ENCODE data around the gene TYK2. TPM values are rescaled to one million over a fixed set of nuclear protein-coding genes. Genes with fewer than 3 reads are reported as not detected.
"Not testable (repeated sequence)": the region's sequence is repeated elsewhere in the genome, so short reads cannot be mapped to it uniquely, and the experiment has no call there.

The TYK2 gene
- total RNA-seq, 1 donor, result 93.2 TPM

DNA sequence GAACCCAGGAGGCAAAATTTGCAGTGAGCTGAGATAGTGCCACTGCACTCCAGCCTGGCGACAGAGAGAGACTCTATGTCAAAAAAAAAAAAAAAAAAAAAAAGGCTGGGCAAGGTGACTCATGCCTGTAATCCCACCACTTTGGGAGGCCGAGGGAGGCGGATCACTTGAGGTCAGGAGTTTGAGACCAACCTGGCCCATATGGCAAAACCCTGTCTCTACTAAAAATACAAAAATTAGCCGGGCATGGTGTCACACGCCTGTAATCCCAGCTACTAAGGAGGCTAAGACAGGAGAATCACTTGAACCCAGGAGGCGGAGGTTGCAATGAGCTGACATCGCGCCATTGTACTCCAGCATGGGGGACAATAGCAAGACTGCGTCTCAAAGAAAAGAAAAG is 43.6 kb downstream of the TYK2 start:
- H3K4me1 ChIP-seq (ENCODE audit: insufficient read depth, low read length), result peaks cover 75% of the 10 kb centered on the region
- not testable (repeated sequence) for H3K9me3 ChIP-seq (ENCODE audit: low read depth, low read length); H3K27me3 ChIP-seq (ENCODE audit: insufficient read depth, low read length); H3K4me3 ChIP-seq (ENCODE audit: low read length)

DNA sequence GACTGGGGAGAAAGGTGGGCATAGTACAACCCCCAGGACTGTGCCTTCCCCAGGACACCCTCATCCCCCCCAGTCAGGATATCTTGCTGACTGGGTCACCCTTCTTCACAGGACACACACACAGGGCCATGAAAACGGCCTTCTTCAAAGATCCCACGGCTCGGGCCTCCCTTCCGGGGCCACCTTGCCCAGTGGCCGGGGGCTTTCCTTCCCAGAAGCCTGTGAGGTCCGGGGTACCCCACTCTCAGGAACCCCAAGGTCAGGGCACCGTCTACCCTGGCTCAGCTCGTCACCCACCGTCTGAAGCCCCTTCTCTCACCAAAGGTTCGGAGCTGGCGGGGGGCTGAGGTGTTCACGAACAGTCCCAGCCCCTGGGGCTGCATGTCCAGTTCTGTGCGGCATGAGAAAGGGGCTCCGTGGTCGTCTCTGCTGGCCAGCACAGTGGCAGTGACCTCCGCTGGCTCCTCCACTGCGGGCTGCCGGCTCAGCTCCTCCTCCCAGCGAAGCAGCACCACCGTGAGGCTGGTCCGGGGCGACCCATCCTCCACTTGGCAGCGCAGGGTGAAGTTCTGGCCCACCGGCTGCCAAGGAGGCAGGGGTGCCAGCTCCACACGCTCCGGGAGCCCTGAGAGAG is 44.9 kb downstream of the TYK2 start:
- Histone ChIP-seq H3K9me3 (ENCODE audit: low read depth, low read length) (no peaks in the 10 kb centered on the region), H3K4me1 (ENCODE audit: insufficient read depth, low read length) (peaks cover 72% of the 10 kb centered on the region), H3K27me3 (ENCODE audit: insufficient read depth, low read length) (no peaks in the 10 kb centered on the region)

DNA sequence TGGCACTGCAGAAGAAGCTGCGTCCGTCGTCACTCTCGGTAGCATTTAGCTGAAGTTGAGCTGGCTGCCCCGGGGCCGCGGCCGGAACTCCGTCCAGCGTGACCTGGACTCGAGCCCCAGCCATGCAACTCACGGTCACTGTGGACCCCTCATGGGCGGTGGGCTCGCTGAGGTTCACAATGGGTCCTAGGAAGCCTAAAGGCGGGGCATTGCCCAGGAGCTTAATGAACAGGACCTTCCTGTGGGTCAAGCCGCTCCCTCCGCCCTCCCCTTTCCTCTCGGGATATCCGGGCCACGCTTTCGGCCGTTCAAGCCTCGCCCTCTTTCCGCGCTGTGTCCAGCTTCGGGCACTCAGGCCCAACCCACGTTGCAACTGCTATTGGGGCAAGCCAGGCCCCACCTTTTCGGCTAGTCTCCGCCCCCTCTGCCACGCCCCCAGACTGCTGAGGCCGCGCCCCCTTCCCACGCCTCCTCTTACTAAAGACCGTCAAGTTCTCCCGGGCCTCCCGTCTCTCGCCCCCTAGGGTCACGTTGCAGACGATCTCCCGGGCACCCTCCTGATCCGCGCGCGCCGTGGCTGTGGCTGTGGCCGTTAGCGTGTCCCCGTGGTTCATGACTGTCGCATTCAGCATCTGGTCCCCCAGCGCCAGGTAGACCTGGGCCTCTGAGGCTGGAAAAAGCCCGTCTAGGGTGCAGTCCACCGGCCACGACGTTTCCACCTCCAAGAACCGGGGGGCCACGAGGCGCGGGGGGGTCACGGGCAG is 45.6 kb downstream of the TYK2 start:
- no peak overlapping the region for H3K4me3 ChIP-seq (ENCODE audit: low read length)
- no peaks in the 10 kb centered on the region for H3K9me3 ChIP-seq (ENCODE audit: low read depth, low read length)
- H3K4me1 ChIP-seq (ENCODE audit: insufficient read depth, low read length), result peaks cover 65% of the 10 kb centered on the region
- H3K27me3 ChIP-seq (ENCODE audit: insufficient read depth, low read length), result no peaks in the 10 kb centered on the region

More for the DNA sequence above, 44.9 kb downstream of the TYK2 start:
- no peak overlapping the region for H3K4me3 ChIP-seq (ENCODE audit: low read length)

DNA sequence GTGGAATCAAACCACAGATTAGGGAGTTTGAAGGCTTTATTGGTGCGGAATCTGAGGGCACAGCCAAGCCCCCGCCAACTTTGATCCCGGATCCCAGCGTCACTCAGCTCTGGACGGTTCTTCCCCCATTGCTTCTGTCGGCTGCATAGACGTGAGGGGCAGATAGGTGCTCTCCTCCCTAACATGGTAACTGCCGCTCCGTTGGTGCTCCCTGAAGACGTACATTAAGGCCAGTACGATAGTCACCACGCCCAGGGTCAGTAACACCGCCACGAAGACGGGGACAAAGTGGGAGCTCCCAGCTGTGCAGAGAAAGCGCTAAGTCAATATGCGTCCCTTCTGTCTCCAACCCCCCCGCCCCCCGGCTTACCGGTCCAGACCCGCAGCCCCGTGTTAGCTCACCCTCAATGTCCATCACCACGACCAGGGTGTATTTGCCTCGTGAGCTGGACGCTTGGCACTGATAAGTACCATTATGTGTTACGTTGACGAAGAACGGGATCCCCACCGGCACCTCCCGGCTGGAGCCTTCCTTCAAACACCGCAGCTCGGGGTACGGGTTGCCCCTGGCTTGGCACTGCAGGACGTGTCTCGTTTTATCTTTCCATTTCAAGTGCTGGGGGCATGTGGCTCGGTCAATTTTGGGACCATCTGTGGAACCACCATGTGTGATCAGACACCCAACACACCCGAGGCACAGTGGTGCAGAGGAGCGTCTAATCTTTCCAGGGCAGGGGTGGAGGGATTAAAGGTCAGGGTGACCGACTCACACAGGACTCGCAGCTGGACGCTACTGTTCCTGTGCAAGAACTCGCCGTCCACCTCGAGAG is 46.4 kb downstream of the TYK2 start:
- Histone ChIP-seq H3K4me3 (ENCODE audit: low read length) (peak overlapping the region; percentile 86), H3K27me3 (ENCODE audit: insufficient read depth, low read length) (no peaks in the 10 kb centered on the region), H3K4me1 (ENCODE audit: insufficient read depth, low read length) (peaks cover 57% of the 10 kb centered on the region), H3K9me3 (ENCODE audit: low read depth, low read length) (no peaks in the 10 kb centered on the region)

DNA sequence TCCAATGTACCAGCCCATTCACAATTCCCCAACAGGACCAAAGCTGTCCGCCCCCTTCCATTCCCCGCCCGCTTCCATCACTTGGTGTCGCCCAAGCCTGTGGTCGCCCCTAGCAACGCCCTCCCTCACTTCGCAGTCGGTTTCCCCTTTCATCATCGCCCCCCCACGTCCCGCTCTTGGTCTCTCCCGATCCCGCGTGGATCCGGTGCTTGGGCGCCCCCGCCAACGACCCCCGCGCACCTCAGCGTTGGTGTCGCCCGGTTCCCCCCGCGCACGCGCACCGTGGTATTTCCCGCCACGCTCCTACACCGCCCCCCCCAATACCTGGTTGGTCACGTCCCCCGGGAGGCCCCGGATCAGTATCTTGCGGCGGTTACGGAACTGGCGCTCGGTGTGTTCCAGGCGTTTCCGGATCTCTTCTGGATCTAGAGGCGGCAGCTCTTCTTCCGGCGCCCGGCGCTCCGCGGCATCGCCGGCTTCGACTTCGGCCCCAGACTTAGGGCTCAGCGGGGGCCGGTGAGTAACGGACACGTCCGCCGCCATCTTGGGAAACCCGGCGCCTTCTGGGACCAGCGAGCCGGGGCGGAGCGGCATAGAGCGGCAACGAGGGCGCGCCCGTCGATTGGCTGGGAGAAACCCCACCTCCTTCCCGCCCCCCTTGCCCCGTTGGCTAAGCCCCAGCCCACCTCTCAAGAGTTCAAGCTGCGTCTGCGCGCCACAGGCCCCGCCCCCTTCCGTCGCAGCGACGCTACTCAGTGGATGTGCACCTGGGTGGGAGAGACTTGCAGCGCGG is 47.2 kb downstream of the TYK2 start, which contains the start of gene RAVER1:
Gene RAVER1, minus strand, starts transcription at position 565 of the 793 bp plus-strand sequence. Its CDS starts 22 bp downstream, at position 543.
- H3K4me3 ChIP-seq (ENCODE audit: low read length), result peak within 1 kb of the TSS; percentile 86
- no peaks in the 10 kb centered on the region for H3K27me3 ChIP-seq (ENCODE audit: insufficient read depth, low read length)
- H3K9me3 ChIP-seq (ENCODE audit: low read depth, low read length), result no peaks in the 10 kb centered on the region
- H3K4me1 ChIP-seq (ENCODE audit: insufficient read depth, low read length), result peaks cover 49% of the 10 kb centered on the region

DNA sequence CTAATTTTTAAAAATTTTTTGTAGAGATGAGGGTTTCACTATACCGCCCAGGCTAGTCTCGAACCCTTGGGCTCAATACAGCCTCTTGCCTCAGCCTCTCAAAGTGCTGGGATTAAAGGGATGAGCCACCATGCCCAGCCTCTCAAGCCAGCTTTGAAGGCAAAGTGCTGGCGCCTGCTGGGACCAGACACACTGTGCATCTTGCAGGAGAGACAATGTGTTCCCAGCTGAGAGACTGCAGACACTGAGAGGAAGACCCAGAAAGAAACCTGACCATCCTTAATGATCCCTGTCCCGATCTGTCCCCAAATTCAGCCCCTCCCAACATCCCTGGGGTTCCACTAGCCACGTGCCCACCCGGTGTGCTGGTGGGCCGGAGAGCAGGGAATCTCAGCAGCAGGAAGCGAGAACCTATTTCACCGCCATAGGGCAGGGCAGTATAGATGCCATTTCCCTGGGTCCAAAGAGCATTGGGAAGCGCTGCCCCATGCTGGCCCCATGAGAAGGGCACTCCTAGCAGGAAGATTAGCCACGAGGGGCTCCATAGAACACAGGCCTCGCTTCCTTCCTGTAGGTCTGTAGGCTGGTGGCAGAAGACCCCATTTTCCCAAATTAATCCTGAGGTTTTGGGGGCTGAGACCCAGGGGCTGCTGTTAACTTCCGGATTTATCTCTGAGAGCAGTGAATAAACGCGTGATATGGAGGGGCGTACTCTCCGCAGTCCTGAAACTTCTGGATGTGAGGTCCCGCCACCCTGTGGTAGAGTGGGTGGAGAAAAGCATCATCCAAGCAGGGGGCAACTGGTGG is 48.0 kb downstream of the TYK2 start:
- no peaks in the 10 kb centered on the region for H3K27me3 ChIP-seq (ENCODE audit: insufficient read depth, low read length)
- peak overlapping the region; percentile 86 for H3K4me3 ChIP-seq (ENCODE audit: low read length)
- H3K9me3 ChIP-seq (ENCODE audit: low read depth, low read length), result no peaks in the 10 kb centered on the region
- H3K4me1 ChIP-seq (ENCODE audit: insufficient read depth, low read length), result peaks cover 41% of the 10 kb centered on the region

DNA sequence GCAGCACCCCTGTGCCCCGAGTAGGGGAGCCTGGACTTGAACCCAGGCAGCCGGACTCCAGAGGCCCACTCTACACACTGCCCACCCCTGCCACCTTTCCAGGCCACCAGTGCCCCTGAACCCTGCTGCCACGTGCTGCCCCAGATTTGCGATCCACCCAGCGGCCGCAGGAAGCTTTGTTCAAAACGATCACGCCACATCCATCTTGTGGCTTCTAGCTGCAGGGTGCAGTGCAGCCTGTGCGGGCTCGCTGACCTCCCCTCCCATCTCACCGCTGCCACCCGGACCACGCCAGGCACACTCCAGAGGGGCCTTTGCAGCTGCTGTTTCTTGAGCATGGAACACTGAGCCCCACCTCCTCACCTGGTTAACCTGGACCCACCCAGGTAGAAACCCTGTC is 50.8 kb downstream of the TYK2 start:
- peaks cover 25% of the 10 kb centered on the region for H3K4me1 ChIP-seq (ENCODE audit: insufficient read depth, low read length)
- no peaks in the 10 kb centered on the region for H3K27me3 ChIP-seq (ENCODE audit: insufficient read depth, low read length)
- no peak overlapping the region for H3K4me3 ChIP-seq (ENCODE audit: low read length)
- H3K9me3 ChIP-seq (ENCODE audit: low read depth, low read length), result no peaks in the 10 kb centered on the region

DNA sequence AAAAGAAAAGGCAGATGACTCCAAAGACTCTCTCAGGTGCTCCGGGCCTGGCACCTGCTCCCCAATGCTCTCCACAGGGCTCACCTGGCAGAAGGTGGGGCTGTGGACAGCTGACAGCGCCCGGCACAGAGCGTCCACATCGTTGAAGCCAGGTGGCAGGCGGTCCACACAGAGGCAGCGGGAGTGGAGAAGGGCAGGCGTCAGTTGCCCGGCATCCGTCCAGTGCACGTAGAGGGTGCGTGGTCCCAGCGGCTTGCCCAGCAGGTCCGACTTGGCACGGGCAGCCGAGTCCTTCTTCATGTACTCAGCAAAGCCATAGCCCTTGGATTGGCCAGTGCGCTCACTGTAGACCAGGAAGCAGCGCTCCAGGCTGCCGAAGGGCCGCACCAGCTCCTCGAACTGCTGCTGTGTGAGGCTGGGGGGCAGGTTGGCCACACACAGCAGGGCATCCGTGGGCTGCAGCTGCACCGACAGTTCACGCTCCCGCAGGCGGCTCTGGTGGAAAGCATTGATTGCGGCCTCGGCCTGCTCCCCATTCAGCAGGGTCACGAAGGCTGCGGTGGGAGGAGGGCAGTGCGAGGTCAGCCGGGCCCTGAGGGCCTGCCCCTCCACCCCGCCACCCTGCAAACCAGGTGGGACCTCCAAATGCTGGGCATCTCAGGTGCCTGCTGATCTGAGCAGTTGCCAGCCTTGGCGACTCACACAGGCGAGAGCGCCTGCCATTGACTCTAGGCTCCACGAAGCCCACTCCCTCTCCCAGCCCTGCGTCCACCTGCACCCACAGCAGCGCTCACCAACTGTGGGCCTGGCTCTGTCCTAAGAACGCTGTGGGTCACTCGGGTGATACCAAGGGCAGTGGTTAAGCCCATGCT is 51.6 kb downstream of the TYK2 start:
- peaks cover 17% of the 10 kb centered on the region for H3K4me1 ChIP-seq (ENCODE audit: insufficient read depth, low read length)
- H3K27me3 ChIP-seq (ENCODE audit: insufficient read depth, low read length), result no peaks in the 10 kb centered on the region
- H3K4me3 ChIP-seq (ENCODE audit: low read length), result no peak overlapping the region
- H3K9me3 ChIP-seq (ENCODE audit: low read depth, low read length), result no peaks in the 10 kb centered on the region

DNA sequence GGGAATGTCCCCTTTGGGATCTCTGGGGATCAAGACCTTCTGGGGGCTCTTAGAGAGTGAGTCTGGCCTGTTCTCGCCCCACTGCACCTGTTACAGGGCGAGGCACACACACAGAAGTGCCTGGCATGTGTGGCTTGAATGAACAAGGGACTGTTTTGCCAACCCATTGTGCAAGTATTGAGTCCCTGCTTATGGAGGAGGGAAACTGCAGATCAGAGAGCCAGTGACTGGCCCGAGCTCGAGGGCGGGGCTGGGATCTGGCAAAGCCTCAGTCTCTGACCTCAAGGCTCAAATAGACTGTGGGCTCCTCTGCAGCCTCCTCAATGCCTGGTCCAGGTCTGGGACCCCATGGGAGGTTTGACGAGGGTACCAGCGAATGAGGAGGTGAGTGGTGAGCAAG is 52.6 kb downstream of the TYK2 start:
- Histone ChIP-seq H3K27me3 (ENCODE audit: insufficient read depth, low read length) (no peaks in the 10 kb centered on the region), H3K4me1 (ENCODE audit: insufficient read depth, low read length) (peaks cover 13% of the 10 kb centered on the region), H3K9me3 (ENCODE audit: low read depth, low read length) (no peaks in the 10 kb centered on the region), H3K4me3 (ENCODE audit: low read length) (no peak overlapping the region)

DNA sequence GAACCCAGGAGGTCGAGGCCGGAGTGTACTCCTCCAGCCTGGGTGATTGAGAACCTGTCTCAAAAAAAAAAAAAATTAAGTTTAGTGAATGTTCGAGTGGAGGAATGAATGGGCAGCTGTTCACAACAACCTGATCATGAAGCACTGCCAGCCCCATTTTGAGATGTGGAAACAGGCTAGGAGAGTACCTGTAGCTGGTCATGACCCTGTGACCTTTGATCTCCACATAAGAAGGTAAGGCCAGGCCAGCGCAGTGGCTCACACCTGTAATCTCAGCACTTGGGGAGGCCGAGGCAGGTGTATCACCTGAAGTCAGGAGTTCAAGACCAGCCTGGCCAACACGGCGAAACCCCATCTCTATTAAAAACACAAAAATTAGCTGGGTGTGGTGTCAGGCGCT is 54.6 kb downstream of the TYK2 start:
- Histone ChIP-seq H3K9me3 (ENCODE audit: low read depth, low read length) (no peaks in the 10 kb centered on the region), H3K4me3 (ENCODE audit: low read length) (no peak overlapping the region), H3K4me1 (ENCODE audit: insufficient read depth, low read length) (no peaks in the 10 kb centered on the region), H3K27me3 (ENCODE audit: insufficient read depth, low read length) (no peaks in the 10 kb centered on the region)

DNA sequence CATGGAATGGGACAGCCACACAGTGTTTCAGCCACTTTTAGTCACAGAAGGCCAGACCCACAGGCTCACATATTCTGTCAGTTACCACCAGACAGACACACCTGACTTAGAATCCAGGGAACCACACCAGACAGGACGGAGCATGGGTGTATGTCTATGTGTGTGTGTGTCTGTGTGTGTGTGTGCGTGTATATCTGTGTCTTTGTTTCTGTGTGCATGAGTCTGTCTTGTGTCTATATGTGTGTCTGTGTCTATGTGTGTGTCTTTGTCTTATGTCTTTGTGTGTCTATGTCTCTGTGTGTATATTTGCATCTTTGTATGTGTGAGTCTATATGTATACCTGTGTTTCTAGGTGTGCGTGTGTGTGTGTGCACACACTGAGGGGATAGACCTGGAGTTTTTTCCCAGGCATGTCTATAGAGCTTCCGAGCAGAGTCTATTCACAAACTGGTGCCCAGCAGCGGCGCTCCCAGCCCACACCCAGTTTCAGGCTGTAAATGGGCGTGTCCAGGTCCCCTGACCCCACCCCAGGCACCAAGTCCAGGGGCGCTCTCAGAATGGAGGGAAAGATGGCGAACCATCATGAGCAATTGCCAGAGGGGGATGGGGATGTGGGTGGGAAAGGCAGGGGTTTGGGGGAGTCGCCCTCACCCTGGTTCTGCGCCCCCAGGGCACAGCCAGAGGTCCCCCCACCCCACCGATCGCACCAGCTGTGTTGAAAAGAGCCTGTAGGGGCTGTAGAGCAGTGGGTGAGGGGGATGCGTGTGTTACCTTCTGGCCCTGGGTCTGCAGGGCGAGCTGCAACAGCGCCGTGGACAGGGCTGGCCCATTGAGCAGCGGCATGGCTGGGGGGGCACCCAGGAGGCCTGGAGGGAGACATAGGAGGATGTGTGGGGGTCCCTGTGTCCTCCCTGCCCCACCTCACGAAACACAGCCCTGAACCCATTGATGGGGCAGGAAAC is 58.2 kb downstream of the TYK2 start:
- no peaks in the 10 kb centered on the region for H3K27me3 ChIP-seq (ENCODE audit: insufficient read depth, low read length)
- no peak overlapping the region for H3K4me3 ChIP-seq (ENCODE audit: low read length)
- no peaks in the 10 kb centered on the region for H3K4me1 ChIP-seq (ENCODE audit: insufficient read depth, low read length)
- no peaks in the 10 kb centered on the region for H3K9me3 ChIP-seq (ENCODE audit: low read depth, low read length)

DNA sequence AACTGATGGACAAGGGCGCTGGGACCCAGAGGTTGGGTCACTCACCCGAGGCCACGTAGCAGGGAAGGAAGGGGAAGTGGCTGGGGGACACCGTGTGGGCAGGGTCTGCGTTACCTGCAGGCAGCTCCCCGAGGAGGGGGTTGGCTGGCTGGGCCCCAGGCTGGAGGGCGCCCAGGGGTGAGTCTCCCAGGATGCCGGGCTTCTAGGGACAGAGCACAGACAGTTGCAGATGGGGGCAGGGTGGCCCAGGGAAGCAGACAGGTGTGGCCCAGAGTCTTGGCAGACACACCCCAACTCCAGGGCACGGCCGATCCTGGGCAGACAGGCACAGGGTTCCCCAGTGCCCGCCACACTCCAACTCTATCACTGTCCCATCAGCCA is 59.0 kb downstream of the TYK2 start:
- Histone ChIP-seq H3K4me3 (ENCODE audit: low read length) (no peak overlapping the region), H3K9me3 (ENCODE audit: low read depth, low read length) (no peaks in the 10 kb centered on the region), H3K4me1 (ENCODE audit: insufficient read depth, low read length) (no peaks in the 10 kb centered on the region), H3K27me3 (ENCODE audit: insufficient read depth, low read length) (no peaks in the 10 kb centered on the region)
